Erythroblast (primary cell): ENCODE data around the gene CYP3A5.

ENCODE experiments used
- GATA1 ChIP-seq: IDR thresholded peaks from 2 replicates; pipeline ENCODE4 v1.6.1; 2011; ENCODE audit warnings: low read depth, mild to moderate bottlenecking, control low read depth, low read length, moderate library complexity
- POLR2A ChIP-seq: IDR thresholded peaks from 2 replicates; pipeline ENCODE4 v1.6.1; 2011; ENCODE audit warnings: mild to moderate bottlenecking, low read length

DNA sequence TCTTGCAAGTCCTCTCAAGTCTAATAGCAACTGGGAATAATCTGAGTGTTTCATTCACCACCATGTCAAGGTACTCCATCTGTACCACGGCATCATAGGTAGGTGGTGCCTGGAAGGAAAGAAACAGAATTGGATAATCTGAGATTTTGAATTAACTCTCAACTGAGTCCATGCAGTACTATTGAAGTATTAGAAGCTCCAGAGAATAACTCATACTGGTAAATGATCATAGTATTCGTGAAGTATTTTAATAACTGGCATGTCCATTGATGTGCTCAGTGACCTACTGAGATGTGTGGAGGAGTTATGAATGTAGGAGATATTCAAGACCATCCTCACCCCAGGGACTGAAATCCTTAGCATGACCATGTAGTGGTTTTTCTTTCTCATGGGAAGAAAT is 27.1 kb downstream of the CYP3A5 start:
- TF ChIP-seq POLR2A (no peak), GATA1 (no peak)
